SK-N-SH (cell line): ENCODE measurements around the gene KIF2A. TPM values are rescaled to one million over a fixed set of nuclear protein-coding genes. Genes with fewer than 3 reads are reported as not detected.

Experiments
- CTCF ChIA-PET: fragments of 300-600, 350-600 bp; formaldehyde crosslinking; extraction: SDS; loops from one replicate; lab custom pipeline; 2021; lab: Yijun Ruan, JAX
- POLR2A ChIA-PET: fragments of 350-600 bp; sonication (Branson Sonifier 250); formaldehyde crosslinking; extraction: SDS; loops from one replicate; lab custom pipeline; 2020; ENCODE audit warnings: antibody characterized with exemption, inconsistent platforms; lab: Yijun Ruan, JAX
- DNase-seq: peaks from one replicate; pipeline ENCODE4 v3.0.0; 2012
- H2AFZ ChIP-seq: fragments of 200-600 bp; sonication (generic); 2 replicates; pipeline ENCODE4 v1.8.1; 2016; ENCODE audit warnings: antibody characterized with exemption, mild to moderate bottlenecking, low read depth
- H3F3A ChIP-seq: fragments of 200-600 bp; sonication (generic); replicated peaks from 2 replicates; pipeline ENCODE3; 2016; ENCODE audit warnings: antibody characterized with exemption, mild to moderate bottlenecking; ENCODE audit not compliant: insufficient read depth
- H3K27ac ChIP-seq, 2 experiments: fragments of 200-500 bp in 1 of 2; fragments of 200-600 bp in 1 of 2; sonication (Bioruptor generic) in 1 of 2; sonication (generic), shearing (Covaris generic) in 1 of 2; 2 replicates each; pipeline versions ENCODE4 v1.5.1 to v1.6.1; 2014 to 2016; ENCODE audit warnings: low read depth in 2 of 2, inconsistent platforms in 1 of 2, low read length in 1 of 2, mild to moderate bottlenecking in 1 of 2, mixed read lengths in 1 of 2
- H3K27me3 ChIP-seq: fragments of 200-600 bp; sonication (generic), shearing (Covaris generic); 2 replicates; pipeline ENCODE4 v1.6.1; 2016; ENCODE audit warnings: mixed run types; ENCODE audit not compliant: insufficient read depth
- H3K36me3 ChIP-seq, 2 experiments: fragments of 200-500 bp in 1 of 2; fragments of 200-600 bp in 1 of 2; sonication (Bioruptor generic) in 1 of 2; sonication (generic) in 1 of 2; replicated peaks in 1 of 2; 2 replicates each; pipeline versions ENCODE3 to v1.5.1; 2014 to 2016; ENCODE audit warnings: low read length in 1 of 2, mild to moderate bottlenecking in 1 of 2; ENCODE audit not compliant: insufficient read depth in 2 of 2, control insufficient read depth in 1 of 2
- H3K4me1 ChIP-seq, 2 experiments: fragments of 200-500 bp in 1 of 2; fragments of 200-600 bp in 1 of 2; sonication (Bioruptor generic) in 1 of 2; sonication (generic), shearing (Covaris generic) in 1 of 2; 2 replicates each; pipeline versions ENCODE4 v1.5.1 to v1.6.1; 2014 to 2016; ENCODE audit warnings: low read depth in 1 of 2, low read length in 1 of 2, mixed run types in 1 of 2; ENCODE audit not compliant: insufficient read depth in 2 of 2, control insufficient read depth in 1 of 2
- H3K4me2 ChIP-seq: fragments of 200-600 bp; sonication (generic), shearing (Covaris generic); 2 replicates; pipeline ENCODE4 v1.6.1; 2017; ENCODE audit warnings: mixed run types
- H3K4me3 ChIP-seq, 2 experiments: fragments of 200-500 bp in 1 of 2; fragments of 200-600 bp in 1 of 2; sonication (Bioruptor generic) in 1 of 2; sonication (generic), shearing (Covaris generic) in 1 of 2; 2 replicates each; pipeline versions ENCODE4 v1.5.1 to v1.8.1; 2014 to 2016; ENCODE audit warnings: low read depth in 2 of 2, inconsistent platforms in 1 of 2, low read length in 1 of 2, mild to moderate bottlenecking in 1 of 2, mixed read lengths in 1 of 2, moderate library complexity in 1 of 2
- H3K79me2 ChIP-seq: fragments of 200-600 bp; sonication (generic); 2 replicates; pipeline ENCODE4 v1.8.1; 2017; ENCODE audit warnings: mild to moderate bottlenecking; ENCODE audit not compliant: insufficient read depth
- H3K9ac ChIP-seq: fragments of 200-600 bp; sonication (generic); 2 replicates; pipeline ENCODE4 v1.6.1; 2017; ENCODE audit warnings: mixed run types
- H3K9me2 ChIP-seq: fragments of 200-600 bp; sonication (generic); 2 replicates; pipeline ENCODE4 v1.6.1; 2017; ENCODE audit warnings: mixed run types
- H3K9me3 ChIP-seq: fragments of 200-600 bp; sonication (generic); 2 replicates; pipeline ENCODE4 v1.6.1; 2017; ENCODE audit warnings: mixed run types, mild to moderate bottlenecking, moderate library complexity
- H4K20me1 ChIP-seq: fragments of 200-600 bp; sonication (generic); 2 replicates; pipeline ENCODE4 v1.6.1; 2017; ENCODE audit warnings: mild to moderate bottlenecking, mixed run types; ENCODE audit not compliant: insufficient read depth
- FOXJ3 ChIP-seq: sonication (generic); formaldehyde crosslinking; IDR thresholded peaks from 2 replicates; pipeline ENCODE4 v1.5.1; 2020; ENCODE audit warnings: mild to moderate bottlenecking, missing genetic modification reagents
- FOXM1 ChIP-seq: IDR thresholded peaks from 2 replicates; pipeline ENCODE4 v1.4.0; 2012; ENCODE audit warnings: low read depth, mild to moderate bottlenecking
- GABPA ChIP-seq: IDR thresholded peaks from 2 replicates; pipeline ENCODE4 v1.4.0; 2012; ENCODE audit warnings: low read depth, mild to moderate bottlenecking
- GATA2 ChIP-seq: sonication (generic); formaldehyde crosslinking; IDR thresholded peaks from 2 replicates; pipeline ENCODE4 v1.5.0; 2020; ENCODE audit warnings: mild to moderate bottlenecking, missing genetic modification reagents
- MEF2A ChIP-seq: IDR thresholded peaks from 2 replicates; pipeline ENCODE4 v1.4.0; 2012; ENCODE audit warnings: low read depth, borderline replicate concordance
- MXI1 ChIP-seq: IDR thresholded peaks from 2 replicates; pipeline ENCODE4 v1.6.1; 2012; ENCODE audit warnings: mild to moderate bottlenecking, low read depth, low read length, improper control_type of control experiment
- NFIC ChIP-seq: IDR thresholded peaks from 2 replicates; pipeline ENCODE4 v1.4.0; 2012; ENCODE audit warnings: borderline replicate concordance
- POLR2AphosphoS5 ChIP-seq: IDR thresholded peaks from 2 replicates; pipeline ENCODE4 v1.6.1; 2012; ENCODE audit warnings: low read depth, low read length
- RCOR1 ChIP-seq: fragments of 150-350 bp; IDR thresholded peaks from 2 replicates; pipeline ENCODE4 v1.6.1; 2017; ENCODE audit warnings: antibody characterized with exemption, low read length
- RFX5 ChIP-seq: IDR thresholded peaks from 2 replicates; pipeline ENCODE4 v1.6.1; 2012; ENCODE audit warnings: mild to moderate bottlenecking, improper control_type of control experiment, low read length
- RXRA ChIP-seq: IDR thresholded peaks from 2 replicates; pipeline ENCODE4 v1.4.0; 2012; ENCODE audit warnings: low read depth, mild to moderate bottlenecking, borderline replicate concordance
- TAF1 ChIP-seq: IDR thresholded peaks from 2 replicates; pipeline ENCODE4 v1.6.1; 2012; ENCODE audit warnings: low read depth, mild to moderate bottlenecking, low read length, moderate library complexity, borderline replicate concordance
- TCF12 ChIP-seq: IDR thresholded peaks from 2 replicates; pipeline ENCODE4 v1.4.0; 2012
- WGBS: methylation state at CpG from one replicate; pipeline ENCODE4 v1.1.6; 2017; ENCODE audit warnings: low lambda C conversion rate; 5-methylcytosine and 5-hydroxymethylcytosine counted together
- polyA plus RNA-seq, 3 experiments: library from polyadenylated mRNA; depleted of rRNA; stranded (reverse); fragments of >200 nt; gene quantifications; 2 replicates each; pipeline ENCODE4 v1.2.3, GENCODE V29; 2012
- TF ChIP-seq, protein P1 (sequence below): fragments of 200-600 bp; sonication (generic); IDR thresholded peaks from 2 replicates; pipeline ENCODE4 v1.6.1; 2017; ENCODE audit warnings: antibody characterized with exemption, mild to moderate bottlenecking, moderate library complexity
- TF ChIP-seq, protein P2 (sequence below): IDR thresholded peaks from 2 replicates; pipeline ENCODE4 v1.4.0; 2012; ENCODE audit warnings: low read depth
- TF ChIP-seq, protein P3 (sequence below): IDR thresholded peaks from 2 replicates; pipeline ENCODE4 v1.6.1; 2012; ENCODE audit warnings: mild to moderate bottlenecking, low read depth, low read length, moderate library complexity
- TF ChIP-seq, protein P4 (sequence below): IDR thresholded peaks from 2 replicates; pipeline ENCODE4 v1.4.0; 2012; ENCODE audit warnings: low read depth, borderline replicate concordance

KIF2A gene
- polyA plus RNA-seq, 1 of the 3 experiments (the other 2 are of a cell fraction), result 14.3 TPM

DNA sequence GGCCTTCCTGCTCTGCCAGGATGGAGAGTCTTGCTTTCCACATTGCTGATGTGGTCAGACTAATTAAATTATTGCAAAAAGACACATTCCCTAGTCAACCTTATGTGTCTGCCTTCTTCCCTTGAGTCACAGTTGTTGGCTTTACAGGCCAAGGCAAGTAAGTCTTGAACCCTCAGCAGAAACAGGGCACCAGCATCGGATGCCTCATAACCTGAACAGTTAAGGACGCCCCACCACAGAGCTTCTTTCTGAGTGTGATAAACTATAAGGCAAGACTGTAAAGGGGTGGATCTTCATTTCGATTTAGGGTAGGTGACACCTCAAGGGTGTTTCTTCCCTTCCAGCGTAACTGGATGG, 670 bp upstream of the KIF2A start:
- no peaks in the 10 kb centered on the region for H3K9me3 ChIP-seq
- H3K27me3 ChIP-seq, result no peaks in the 10 kb centered on the region
- peak overlapping the region; percentile 75 to 93 for H3K4me3 ChIP-seq
- 81% methylated on average over 4 of the region's 4 CpGs for WGBS
- ChIA-PET CTCF (interaction anchor here (1.1 to 1.4 kb wide), 3 partner anchors 20 to 1346 kb away, joined by 3 to 9 read pairs (median 4); partner anchors contain the start of gene DIMT1), POLR2A (interaction anchor here (0.7 to 1.2 kb wide), 2 partner anchors 82 to 100 kb away, joined by 3 read pairs; no protein-coding TSS in a partner anchor)
- peak overlapping the region; percentile 81 to 82; a peak in 3 of 4 replicates for H3K27ac ChIP-seq
- H3K79me2 ChIP-seq, result peaks cover 41% of the 10 kb centered on the region
- H3K4me2 ChIP-seq, result peak overlapping the region; percentile 97
- peaks cover 0 to 3% of the 10 kb centered on the region in 2 experiments for H3K36me3 ChIP-seq
- peak overlapping the region; percentile 96 for H2AFZ ChIP-seq
- TF ChIP-seq MXI1 (no peak), TAF1 (no peak), GATA2 (CRISPR knock-in tag) (no peak), RCOR1 (no peak), GABPA (no peak), POLR2AphosphoS5 (no peak), RXRA (no peak), NFIC (no peak), RFX5 (no peak), TCF12 (no peak), FOXJ3 (no peak), FOXM1 (no peak), MEF2A (no peak)
- TF ChIP-seq, protein P1, sequence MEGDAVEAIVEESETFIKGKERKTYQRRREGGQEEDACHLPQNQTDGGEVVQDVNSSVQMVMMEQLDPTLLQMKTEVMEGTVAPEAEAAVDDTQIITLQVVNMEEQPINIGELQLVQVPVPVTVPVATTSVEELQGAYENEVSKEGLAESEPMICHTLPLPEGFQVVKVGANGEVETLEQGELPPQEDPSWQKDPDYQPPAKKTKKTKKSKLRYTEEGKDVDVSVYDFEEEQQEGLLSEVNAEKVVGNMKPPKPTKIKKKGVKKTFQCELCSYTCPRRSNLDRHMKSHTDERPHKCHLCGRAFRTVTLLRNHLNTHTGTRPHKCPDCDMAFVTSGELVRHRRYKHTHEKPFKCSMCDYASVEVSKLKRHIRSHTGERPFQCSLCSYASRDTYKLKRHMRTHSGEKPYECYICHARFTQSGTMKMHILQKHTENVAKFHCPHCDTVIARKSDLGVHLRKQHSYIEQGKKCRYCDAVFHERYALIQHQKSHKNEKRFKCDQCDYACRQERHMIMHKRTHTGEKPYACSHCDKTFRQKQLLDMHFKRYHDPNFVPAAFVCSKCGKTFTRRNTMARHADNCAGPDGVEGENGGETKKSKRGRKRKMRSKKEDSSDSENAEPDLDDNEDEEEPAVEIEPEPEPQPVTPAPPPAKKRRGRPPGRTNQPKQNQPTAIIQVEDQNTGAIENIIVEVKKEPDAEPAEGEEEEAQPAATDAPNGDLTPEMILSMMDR, result no peak
- TF ChIP-seq, protein P2, sequence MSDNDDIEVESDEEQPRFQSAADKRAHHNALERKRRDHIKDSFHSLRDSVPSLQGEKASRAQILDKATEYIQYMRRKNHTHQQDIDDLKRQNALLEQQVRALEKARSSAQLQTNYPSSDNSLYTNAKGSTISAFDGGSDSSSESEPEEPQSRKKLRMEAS, result no peak
- TF ChIP-seq, protein P3, sequence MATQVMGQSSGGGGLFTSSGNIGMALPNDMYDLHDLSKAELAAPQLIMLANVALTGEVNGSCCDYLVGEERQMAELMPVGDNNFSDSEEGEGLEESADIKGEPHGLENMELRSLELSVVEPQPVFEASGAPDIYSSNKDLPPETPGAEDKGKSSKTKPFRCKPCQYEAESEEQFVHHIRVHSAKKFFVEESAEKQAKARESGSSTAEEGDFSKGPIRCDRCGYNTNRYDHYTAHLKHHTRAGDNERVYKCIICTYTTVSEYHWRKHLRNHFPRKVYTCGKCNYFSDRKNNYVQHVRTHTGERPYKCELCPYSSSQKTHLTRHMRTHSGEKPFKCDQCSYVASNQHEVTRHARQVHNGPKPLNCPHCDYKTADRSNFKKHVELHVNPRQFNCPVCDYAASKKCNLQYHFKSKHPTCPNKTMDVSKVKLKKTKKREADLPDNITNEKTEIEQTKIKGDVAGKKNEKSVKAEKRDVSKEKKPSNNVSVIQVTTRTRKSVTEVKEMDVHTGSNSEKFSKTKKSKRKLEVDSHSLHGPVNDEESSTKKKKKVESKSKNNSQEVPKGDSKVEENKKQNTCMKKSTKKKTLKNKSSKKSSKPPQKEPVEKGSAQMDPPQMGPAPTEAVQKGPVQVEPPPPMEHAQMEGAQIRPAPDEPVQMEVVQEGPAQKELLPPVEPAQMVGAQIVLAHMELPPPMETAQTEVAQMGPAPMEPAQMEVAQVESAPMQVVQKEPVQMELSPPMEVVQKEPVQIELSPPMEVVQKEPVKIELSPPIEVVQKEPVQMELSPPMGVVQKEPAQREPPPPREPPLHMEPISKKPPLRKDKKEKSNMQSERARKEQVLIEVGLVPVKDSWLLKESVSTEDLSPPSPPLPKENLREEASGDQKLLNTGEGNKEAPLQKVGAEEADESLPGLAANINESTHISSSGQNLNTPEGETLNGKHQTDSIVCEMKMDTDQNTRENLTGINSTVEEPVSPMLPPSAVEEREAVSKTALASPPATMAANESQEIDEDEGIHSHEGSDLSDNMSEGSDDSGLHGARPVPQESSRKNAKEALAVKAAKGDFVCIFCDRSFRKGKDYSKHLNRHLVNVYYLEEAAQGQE, result no peak
- TF ChIP-seq, protein P4, sequence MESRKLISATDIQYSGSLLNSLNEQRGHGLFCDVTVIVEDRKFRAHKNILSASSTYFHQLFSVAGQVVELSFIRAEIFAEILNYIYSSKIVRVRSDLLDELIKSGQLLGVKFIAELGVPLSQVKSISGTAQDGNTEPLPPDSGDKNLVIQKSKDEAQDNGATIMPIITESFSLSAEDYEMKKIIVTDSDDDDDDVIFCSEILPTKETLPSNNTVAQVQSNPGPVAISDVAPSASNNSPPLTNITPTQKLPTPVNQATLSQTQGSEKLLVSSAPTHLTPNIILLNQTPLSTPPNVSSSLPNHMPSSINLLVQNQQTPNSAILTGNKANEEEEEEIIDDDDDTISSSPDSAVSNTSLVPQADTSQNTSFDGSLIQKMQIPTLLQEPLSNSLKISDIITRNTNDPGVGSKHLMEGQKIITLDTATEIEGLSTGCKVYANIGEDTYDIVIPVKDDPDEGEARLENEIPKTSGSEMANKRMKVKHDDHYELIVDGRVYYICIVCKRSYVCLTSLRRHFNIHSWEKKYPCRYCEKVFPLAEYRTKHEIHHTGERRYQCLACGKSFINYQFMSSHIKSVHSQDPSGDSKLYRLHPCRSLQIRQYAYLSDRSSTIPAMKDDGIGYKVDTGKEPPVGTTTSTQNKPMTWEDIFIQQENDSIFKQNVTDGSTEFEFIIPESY, result no peak
- peaks cover 34% of the 10 kb centered on the region for H4K20me1 ChIP-seq
- no peaks in the 10 kb centered on the region for H3F3A ChIP-seq
- peak; percentile 14 for DNase-seq
- peaks cover 3 to 11% of the 10 kb centered on the region in 2 experiments; a peak in 2 of 4 replicates for H3K4me1 ChIP-seq
- H3K9ac ChIP-seq, result peak overlapping the region; percentile 90; the same call in 1 of the 2 replicates
- no peaks in the 10 kb centered on the region for H3K9me2 ChIP-seq
